ENCODE measurements around the gene TVP23A.

TVP23A gene

GRCh38 chr16:10840703-10841102 is 22.1 kb upstream of the TVP23A start:
- Histone ChIP-seq H3K36me3 (no peaks in the 10 kb centered on the region), H3K9me3 (no peaks in the 10 kb centered on the region), H3K27me3 (peaks cover 0 to 6% of the 10 kb centered on the region in 2 donors), H3K4me3 (no peak overlapping the region), H3K27ac (no peak overlapping the region), H3K4me1 (no peaks in the 10 kb centered on the region)
- no peak for TF ChIP-seq CTCF (IDR thresholded peaks at IDR 0.05)
- DNase-seq = no peak
- intact Hi-C loops (cut with DNase I; ENCODE audit: low total_unique reads) = no loop called here

GRCh38 chr16:10839279-10839666 is 20.7 kb upstream of the TVP23A start:
- no peaks in the 10 kb centered on the region for H3K9me3 ChIP-seq
- peaks cover 0 to 6% of the 10 kb centered on the region in 2 donors for H3K27me3 ChIP-seq
- H3K27ac ChIP-seq = no peak overlapping the region
- DNase-seq = no peak
- no peak for TF ChIP-seq CTCF (IDR thresholded peaks at IDR 0.05)
- no peaks in the 10 kb centered on the region for H3K36me3 ChIP-seq
- H3K4me3 ChIP-seq = no peak overlapping the region
- intact Hi-C loops (cut with DNase I; ENCODE audit: low total_unique reads) = loop anchor here (5.0 to 10.0 kb wide), 2 partner anchors 73 to 314 kb away; no protein-coding TSS in a partner anchor
- H3K4me1 ChIP-seq = no peaks in the 10 kb centered on the region

- intact Hi-C loops (cut with DNase I; ENCODE audit: low total_unique reads) = loop anchor here (5.0 to 10.0 kb wide), 2 partner anchors 74 to 314 kb away; no protein-coding TSS in a partner anchor
- Histone ChIP-seq H3K27ac (no peak overlapping the region), H3K4me3 (no peak overlapping the region), H3K27me3 (peaks cover 0 to 6% of the 10 kb centered on the region in 2 donors), H3K36me3 (no peaks in the 10 kb centered on the region), H3K4me1 (no peaks in the 10 kb centered on the region), H3K9me3 (no peaks in the 10 kb centered on the region)
- TF ChIP-seq CTCF (IDR thresholded peaks at IDR 0.05) = no peak
- no peak for DNase-seq
These were observed 20.2 kb upstream of the TVP23A start for GRCh38 chr16:10838621-10839278.

- Histone ChIP-seq H3K27ac (no peak overlapping the region), H3K27me3 (peaks cover 0 to 6% of the 10 kb centered on the region in 2 donors), H3K9me3 (no peaks in the 10 kb centered on the region), H3K36me3 (no peaks in the 10 kb centered on the region), H3K4me1 (no peaks in the 10 kb centered on the region), H3K4me3 (no peak overlapping the region)
- intact Hi-C loops (cut with DNase I; ENCODE audit: low total_unique reads) = loop anchor here (5.0 to 10.0 kb wide), 2 partner anchors 76 to 312 kb away; no protein-coding TSS in a partner anchor
- no peak for TF ChIP-seq CTCF (IDR thresholded peaks at IDR 0.05)
- DNase-seq = peak in 1 of 2 donors; percentile 1
These were observed 17.7 kb upstream of the TVP23A start for GRCh38 chr16:10836174-10836853.

GRCh38 chr16:10835281-10835931 is 16.8 kb upstream of the TVP23A start:
- Histone ChIP-seq H3K4me1 (no peaks in the 10 kb centered on the region), H3K4me3 (no peak overlapping the region), H3K27me3 (peaks cover 0 to 4% of the 10 kb centered on the region in 2 donors), H3K9me3 (no peaks in the 10 kb centered on the region), H3K27ac (no peak overlapping the region), H3K36me3 (no peaks in the 10 kb centered on the region)
- TF ChIP-seq CTCF (IDR thresholded peaks at IDR 0.05) = no peak
- intact Hi-C loops (cut with DNase I; ENCODE audit: low total_unique reads) = loop anchor here (5.0 to 10.0 kb wide), 2 partner anchors 77 to 311 kb away; no protein-coding TSS in a partner anchor
- DNase-seq = peak in 1 of 2 donors; percentile 17
